ENCODE measurements around the gene NME2. TPM values are rescaled to one million over a fixed set of nuclear protein-coding genes. Genes with fewer than 3 reads are reported as not detected.

NME2 gene
- total and polyA plus RNA-seq, 10 of the 15 experiments (the other 5 are each of a cell fraction or from before 2014, with no cell fraction given) = 497 to 1,030 (median 786) TPM

- H2AFZ ChIP-seq (ENCODE audit: control insufficient read depth, low read depth, low read length) = peak overlapping the region; percentile 98
- CTCF ChIA-PET = interaction anchor here (0.5 to 4.6 kb wide), 10 partner anchors 10 to 379 kb away, joined by 3 to 103 read pairs (median 10); partner anchors contain the start of gene NME2
- H3K36me3 ChIP-seq (ENCODE audit: control insufficient read depth in 2 of 2, insufficient read depth in 2 of 2, low read length in 1 of 2) = peaks cover 5 to 22% of the 10 kb centered on the region in 2 experiments
- H3K27me3 ChIP-seq (replicated peaks in 1 of 2; ENCODE audit: control insufficient read depth in 2 of 2, insufficient read depth in 2 of 2, low read length in 1 of 2) = no peaks in the 10 kb centered on the region
- peak overlapping the region; percentile 90 for H3K4me3 ChIP-seq
- DNase-seq (ENCODE audit: low read depth, low spot score) = no peak
- in situ Hi-C loops (cut with MboI) = loop anchor here (5.0 kb wide), 2 partner anchors 152 to 287 kb away; partner anchors contain the start of gene TOB1
- H3K4me1 ChIP-seq (ENCODE audit: control insufficient read depth, insufficient read depth, low read length) = peaks cover 7% of the 10 kb centered on the region
- BruUV-seq (replicated peaks) = TSS peak; percentile 66
- no peaks in the 10 kb centered on the region for H4K20me1 ChIP-seq (ENCODE audit: control insufficient read depth, insufficient read depth)
- FAIRE-seq = peak; percentile 38
- H3K27ac ChIP-seq (ENCODE audit: control insufficient read depth, insufficient read depth) = peak overlapping the region; percentile 84
- H3K4me2 ChIP-seq (ENCODE audit: control insufficient read depth, insufficient read depth) = peak overlapping the region; percentile 86
- SMC1A ChIA-PET (ENCODE audit: uncharacterized antibody, unreplicated experiment) = interaction anchor here (0.8 to 1.3 kb wide), 4 partner anchors 9 to 103 kb away, joined by 3 to 6 read pairs (median 4); no protein-coding TSS in a partner anchor
- WGBS (ENCODE audit: insufficient coverage, insufficient replicate concordance, low lambda C conversion rate, missing lambda C conversion rate) = 0% methylated on average over 6 of the region's 6 CpGs
- RAD21 ChIA-PET (ENCODE audit: unreplicated experiment) = interaction anchor here (0.9 to 1.6 kb wide), 6 partner anchors 12 to 287 kb away, joined by 3 to 17 read pairs (median 4); partner anchors contain the start of gene NME2
- peak overlapping the region; percentile 86 for H3K9ac ChIP-seq (ENCODE audit: control insufficient read depth, insufficient read depth, low read length)
- intact Hi-C loops (cut with micrococcal nuclease; ENCODE audit: unreplicated experiment) = no loop called here
- POLR2A ChIA-PET = interaction anchor here (0.6 to 1.6 kb wide), 3 partner anchors 33 to 155 kb away, joined by 3 to 15 read pairs (median 5); partner anchors contain the start of gene SPAG9
- TF ChIP-seq WRNIP1 (IDR thresholded peaks at IDR 0.05; ENCODE audit: borderline replicate concordance, low read depth, low read length) (0 out of 2 replicates have a peak, but pooled peaks have one; percentile 9), HCFC1 (IDR thresholded peaks at IDR 0.05; ENCODE audit: low read length) (no peak)
- peak; percentile 43 for ATAC-seq
- no peaks in the 10 kb centered on the region for H3K9me3 ChIP-seq (replicated peaks; ENCODE audit: control insufficient read depth, insufficient read depth, low read length)
- peaks cover 49% of the 10 kb centered on the region for H3K79me2 ChIP-seq (ENCODE audit: control insufficient read depth, insufficient read depth, low read length)
Observed at GRCh38 chr17:51154176-51154575, 12.0 kb upstream of the NME2 start.

GRCh38 chr17:51155416-51155815 is 10.8 kb upstream of the NME2 start:
- no peak overlapping the region for H2AFZ ChIP-seq (ENCODE audit: control insufficient read depth, low read depth, low read length)
- BruUV-seq (replicated peaks) = no TSS peak
- DNase-seq (ENCODE audit: low read depth, low spot score) (no peak), FAIRE-seq (no peak), ATAC-seq (no peak)
- ChIA-PET CTCF (interaction anchor here (1.0 to 4.0 kb wide), 6 partner anchors 8 to 377 kb away, joined by 3 to 35 read pairs (median 8); partner anchors contain the start of gene NME2), POLR2A (interaction anchor here (0.6 to 0.8 kb wide), 3 partner anchors 7 to 425 kb away, joined by 3 read pairs; no protein-coding TSS in a partner anchor), RAD21 (ENCODE audit: unreplicated experiment) (interaction anchor here (1.2 to 1.3 kb wide), 2 partner anchors 10 to 155 kb away, joined by 4 read pairs; partner anchors contain the start of gene NME2), SMC1A (ENCODE audit: uncharacterized antibody, unreplicated experiment) (interaction anchor here (0.8 to 1.1 kb wide), 3 partner anchors 8 to 47 kb away, joined by 3 to 4 read pairs (median 3); partner anchors contain the start of gene NME2)
- no peak overlapping the region for H3K9ac ChIP-seq (ENCODE audit: control insufficient read depth, insufficient read depth, low read length)
- intact Hi-C loops (cut with micrococcal nuclease; ENCODE audit: unreplicated experiment) = no loop called here
- H3K27me3 ChIP-seq (replicated peaks in 1 of 2; ENCODE audit: control insufficient read depth in 2 of 2, insufficient read depth in 2 of 2, low read length in 1 of 2) = no peaks in the 10 kb centered on the region
- WGBS (ENCODE audit: insufficient coverage, insufficient replicate concordance, low lambda C conversion rate, missing lambda C conversion rate) = 94% methylated on average over 8 of the region's 8 CpGs
- 0 out of 2 replicates have a peak, but pooled peaks have one; percentile 25 for TF ChIP-seq POLR2AphosphoS5 (IDR thresholded peaks at IDR 0.05; ENCODE audit: low read length)
- TF ChIP-seq BRCA1 (IDR thresholded peaks at IDR 0.05; ENCODE audit: low read depth, low read length) = no peak
- H3K9me3 ChIP-seq (replicated peaks; ENCODE audit: control insufficient read depth, insufficient read depth, low read length) = no peaks in the 10 kb centered on the region
- H3K4me2 ChIP-seq (ENCODE audit: control insufficient read depth, insufficient read depth) = peak overlapping the region; percentile 86
- H3K79me2 ChIP-seq (ENCODE audit: control insufficient read depth, insufficient read depth, low read length) = peaks cover 49% of the 10 kb centered on the region
- H3K4me3 ChIP-seq = peak overlapping the region; percentile 90; the same call in 1 of the 2 replicates
- H3K36me3 ChIP-seq (ENCODE audit: control insufficient read depth in 2 of 2, insufficient read depth in 2 of 2, low read length in 1 of 2) = peaks cover 13 to 30% of the 10 kb centered on the region in 2 experiments
- H3K4me1 ChIP-seq (ENCODE audit: control insufficient read depth, insufficient read depth, low read length) = peaks cover 7% of the 10 kb centered on the region
- in situ Hi-C loops (cut with MboI) = no loop called here
- H4K20me1 ChIP-seq (ENCODE audit: control insufficient read depth, insufficient read depth) = no peaks in the 10 kb centered on the region
- H3K27ac ChIP-seq (ENCODE audit: control insufficient read depth, insufficient read depth) = no peak overlapping the region

Data from GM12878 (cell line).